ENCODE measurements around the gene AURKB.

DNA sequence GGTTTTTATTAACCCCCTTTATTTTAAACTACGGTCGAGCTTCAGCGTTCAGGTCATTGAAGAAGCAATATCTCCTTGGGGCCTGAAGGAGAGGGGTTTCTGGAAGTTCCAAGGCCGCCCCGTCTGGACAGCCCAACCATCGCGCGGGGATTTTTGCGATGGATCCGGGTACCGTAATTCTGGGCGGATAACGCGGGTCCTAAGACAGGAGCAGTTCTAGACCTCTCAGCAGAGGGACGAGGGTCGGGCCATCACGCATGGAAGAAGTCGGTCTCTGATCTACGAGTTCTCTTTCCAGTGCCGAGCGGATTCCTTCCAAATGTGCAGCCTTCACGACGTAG, 24.0 kb downstream of the AURKB start:
- peak in 2 of 4 donors; percentile 3 to 4 for TF ChIP-seq POLR2A (IDR thresholded peaks at IDR 0.05)
- TF ChIP-seq, protein P1, sequence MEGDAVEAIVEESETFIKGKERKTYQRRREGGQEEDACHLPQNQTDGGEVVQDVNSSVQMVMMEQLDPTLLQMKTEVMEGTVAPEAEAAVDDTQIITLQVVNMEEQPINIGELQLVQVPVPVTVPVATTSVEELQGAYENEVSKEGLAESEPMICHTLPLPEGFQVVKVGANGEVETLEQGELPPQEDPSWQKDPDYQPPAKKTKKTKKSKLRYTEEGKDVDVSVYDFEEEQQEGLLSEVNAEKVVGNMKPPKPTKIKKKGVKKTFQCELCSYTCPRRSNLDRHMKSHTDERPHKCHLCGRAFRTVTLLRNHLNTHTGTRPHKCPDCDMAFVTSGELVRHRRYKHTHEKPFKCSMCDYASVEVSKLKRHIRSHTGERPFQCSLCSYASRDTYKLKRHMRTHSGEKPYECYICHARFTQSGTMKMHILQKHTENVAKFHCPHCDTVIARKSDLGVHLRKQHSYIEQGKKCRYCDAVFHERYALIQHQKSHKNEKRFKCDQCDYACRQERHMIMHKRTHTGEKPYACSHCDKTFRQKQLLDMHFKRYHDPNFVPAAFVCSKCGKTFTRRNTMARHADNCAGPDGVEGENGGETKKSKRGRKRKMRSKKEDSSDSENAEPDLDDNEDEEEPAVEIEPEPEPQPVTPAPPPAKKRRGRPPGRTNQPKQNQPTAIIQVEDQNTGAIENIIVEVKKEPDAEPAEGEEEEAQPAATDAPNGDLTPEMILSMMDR (IDR thresholded peaks at IDR 0.05) = peak in 1 of 6 experiments; percentile 59

All from upper lobe of left lung (tissue), 4 donors.